ENCODE data around the gene BCAS3.

Gene BCAS3

DNA sequence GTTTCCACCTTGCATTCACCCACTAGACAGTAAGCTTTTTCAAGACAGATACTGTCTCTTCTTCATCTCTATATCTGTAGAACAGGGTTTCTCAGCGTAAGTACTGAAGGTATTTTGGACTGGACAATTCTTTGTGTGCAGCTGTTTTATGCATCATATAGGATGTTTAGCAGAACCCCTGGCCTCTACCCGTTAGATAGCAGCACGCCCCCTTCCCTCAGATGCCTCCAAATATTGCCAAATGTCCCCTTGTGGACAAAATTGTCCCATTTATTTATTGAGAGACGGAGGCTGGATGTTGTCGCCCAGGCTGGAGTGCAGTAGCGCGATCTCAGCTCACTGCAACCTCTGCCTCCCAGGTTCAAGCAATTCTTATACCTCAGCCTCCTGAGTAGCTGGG is 458.6 kb downstream of the BCAS3 start:
- no peak for TF ChIP-seq CREB1 (IDR thresholded peaks at IDR 0.05; ENCODE audit: low read depth)
- TF ChIP-seq RAD21 (IDR thresholded peaks at IDR 0.05; ENCODE audit: low read depth): no peak
- no peak for TF ChIP-seq NFIC (IDR thresholded peaks at IDR 0.05)
- TF ChIP-seq, protein P1, sequence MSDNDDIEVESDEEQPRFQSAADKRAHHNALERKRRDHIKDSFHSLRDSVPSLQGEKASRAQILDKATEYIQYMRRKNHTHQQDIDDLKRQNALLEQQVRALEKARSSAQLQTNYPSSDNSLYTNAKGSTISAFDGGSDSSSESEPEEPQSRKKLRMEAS (IDR thresholded peaks at IDR 0.05): no peak

DNA sequence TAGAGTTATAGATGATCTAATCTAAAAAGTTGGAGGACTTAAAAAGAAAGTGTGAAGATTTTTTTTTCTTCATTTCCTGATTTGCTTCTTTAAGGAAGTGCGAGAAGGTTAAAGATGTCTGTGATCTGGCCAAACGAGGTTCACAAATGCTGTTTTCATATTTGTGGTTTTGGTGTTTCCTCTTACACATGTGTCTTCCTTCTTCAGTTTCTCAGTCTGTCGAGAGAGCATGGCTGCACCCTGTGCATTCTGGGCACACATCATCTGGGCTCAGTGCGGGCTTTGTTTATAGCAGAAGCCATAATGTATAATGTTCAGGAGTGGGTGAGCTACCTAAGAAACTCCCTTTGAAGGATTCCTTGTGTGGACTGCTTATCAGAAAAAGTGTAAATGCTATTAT is 461.6 kb downstream of the BCAS3 start:
- TF ChIP-seq, protein P2, sequence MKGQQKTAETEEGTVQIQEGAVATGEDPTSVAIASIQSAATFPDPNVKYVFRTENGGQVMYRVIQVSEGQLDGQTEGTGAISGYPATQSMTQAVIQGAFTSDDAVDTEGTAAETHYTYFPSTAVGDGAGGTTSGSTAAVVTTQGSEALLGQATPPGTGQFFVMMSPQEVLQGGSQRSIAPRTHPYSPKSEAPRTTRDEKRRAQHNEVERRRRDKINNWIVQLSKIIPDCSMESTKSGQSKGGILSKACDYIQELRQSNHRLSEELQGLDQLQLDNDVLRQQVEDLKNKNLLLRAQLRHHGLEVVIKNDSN (IDR thresholded peaks at IDR 0.05): no peak
- TF ChIP-seq NFIC (IDR thresholded peaks at IDR 0.05) (no peak), EGR1 (IDR thresholded peaks at IDR 0.05) (no peak), TAF1 (IDR thresholded peaks at IDR 0.05; ENCODE audit: low read depth) (no peak), CREB1 (IDR thresholded peaks at IDR 0.05; ENCODE audit: low read depth) (no peak), TCF12 (IDR thresholded peaks at IDR 0.05; ENCODE audit: low read depth) (no peak), RAD21 (IDR thresholded peaks at IDR 0.05; ENCODE audit: low read depth) (no peak), ZBTB7A (IDR thresholded peaks at IDR 0.05; ENCODE audit: low read depth) (no peak), TEAD4 (IDR thresholded peaks at IDR 0.05) (no peak), CEBPB (IDR thresholded peaks at IDR 0.05) (no peak), FOXM1 (IDR thresholded peaks at IDR 0.05; ENCODE audit: borderline replicate concordance, low read depth) (no peak), YY1 (IDR thresholded peaks at IDR 0.05; ENCODE audit: low read depth) (no peak)
- TF ChIP-seq, protein P1 (IDR thresholded peaks at IDR 0.05): no peak
- TF ChIP-seq, protein P3, sequence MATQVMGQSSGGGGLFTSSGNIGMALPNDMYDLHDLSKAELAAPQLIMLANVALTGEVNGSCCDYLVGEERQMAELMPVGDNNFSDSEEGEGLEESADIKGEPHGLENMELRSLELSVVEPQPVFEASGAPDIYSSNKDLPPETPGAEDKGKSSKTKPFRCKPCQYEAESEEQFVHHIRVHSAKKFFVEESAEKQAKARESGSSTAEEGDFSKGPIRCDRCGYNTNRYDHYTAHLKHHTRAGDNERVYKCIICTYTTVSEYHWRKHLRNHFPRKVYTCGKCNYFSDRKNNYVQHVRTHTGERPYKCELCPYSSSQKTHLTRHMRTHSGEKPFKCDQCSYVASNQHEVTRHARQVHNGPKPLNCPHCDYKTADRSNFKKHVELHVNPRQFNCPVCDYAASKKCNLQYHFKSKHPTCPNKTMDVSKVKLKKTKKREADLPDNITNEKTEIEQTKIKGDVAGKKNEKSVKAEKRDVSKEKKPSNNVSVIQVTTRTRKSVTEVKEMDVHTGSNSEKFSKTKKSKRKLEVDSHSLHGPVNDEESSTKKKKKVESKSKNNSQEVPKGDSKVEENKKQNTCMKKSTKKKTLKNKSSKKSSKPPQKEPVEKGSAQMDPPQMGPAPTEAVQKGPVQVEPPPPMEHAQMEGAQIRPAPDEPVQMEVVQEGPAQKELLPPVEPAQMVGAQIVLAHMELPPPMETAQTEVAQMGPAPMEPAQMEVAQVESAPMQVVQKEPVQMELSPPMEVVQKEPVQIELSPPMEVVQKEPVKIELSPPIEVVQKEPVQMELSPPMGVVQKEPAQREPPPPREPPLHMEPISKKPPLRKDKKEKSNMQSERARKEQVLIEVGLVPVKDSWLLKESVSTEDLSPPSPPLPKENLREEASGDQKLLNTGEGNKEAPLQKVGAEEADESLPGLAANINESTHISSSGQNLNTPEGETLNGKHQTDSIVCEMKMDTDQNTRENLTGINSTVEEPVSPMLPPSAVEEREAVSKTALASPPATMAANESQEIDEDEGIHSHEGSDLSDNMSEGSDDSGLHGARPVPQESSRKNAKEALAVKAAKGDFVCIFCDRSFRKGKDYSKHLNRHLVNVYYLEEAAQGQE (IDR thresholded peaks at IDR 0.05; ENCODE audit: low read depth): no peak

DNA sequence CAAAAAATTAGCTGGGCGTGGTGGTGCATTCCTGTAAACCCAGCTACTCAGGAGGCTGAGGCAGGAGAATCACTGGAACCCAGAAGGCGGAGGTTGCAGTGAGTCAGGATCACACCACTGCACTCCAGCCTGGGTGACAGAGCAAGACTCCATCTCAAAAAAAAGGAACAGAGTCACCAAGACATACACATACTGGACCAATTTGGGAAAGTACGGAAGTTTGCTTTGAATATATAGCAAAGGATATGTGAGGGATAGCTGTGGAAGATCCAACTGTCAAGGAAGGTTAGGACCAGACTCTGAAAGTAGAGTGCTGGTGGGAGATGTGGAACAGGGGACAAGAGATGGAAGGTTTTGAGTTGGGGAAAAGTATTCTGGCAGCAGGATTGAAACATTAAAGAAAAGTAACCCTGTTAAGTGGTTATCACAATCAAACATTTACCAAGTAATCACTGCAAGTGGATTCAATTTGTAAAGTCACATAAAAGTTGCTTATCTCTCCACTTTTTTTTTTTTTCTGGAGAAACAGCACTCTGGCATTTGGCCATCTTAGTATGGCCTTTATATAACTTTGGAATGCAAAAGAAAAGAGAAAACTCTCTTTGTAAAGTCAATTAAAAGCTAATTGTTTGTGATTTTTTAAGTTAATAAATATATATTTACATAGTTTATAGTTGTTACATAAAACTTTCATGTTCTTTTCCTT is 462.6 kb downstream of the BCAS3 start:
- TF ChIP-seq RAD21 (IDR thresholded peaks at IDR 0.05; ENCODE audit: low read depth) (no peak), EGR1 (IDR thresholded peaks at IDR 0.05) (no peak), EP300 (IDR thresholded peaks at IDR 0.05; ENCODE audit: borderline replicate concordance) (no peak), TCF12 (IDR thresholded peaks at IDR 0.05; ENCODE audit: low read depth) (no peak), ZBTB7A (IDR thresholded peaks at IDR 0.05; ENCODE audit: low read depth) (no peak), YY1 (IDR thresholded peaks at IDR 0.05; ENCODE audit: low read depth) (no peak), CEBPB (IDR thresholded peaks at IDR 0.05) (no peak), NFIC (IDR thresholded peaks at IDR 0.05) (no peak), FOXM1 (IDR thresholded peaks at IDR 0.05; ENCODE audit: borderline replicate concordance, low read depth) (no peak), TAF1 (IDR thresholded peaks at IDR 0.05; ENCODE audit: low read depth) (no peak), CREB1 (IDR thresholded peaks at IDR 0.05; ENCODE audit: low read depth) (no peak), TEAD4 (IDR thresholded peaks at IDR 0.05) (no peak)
- TF ChIP-seq, protein P1 (IDR thresholded peaks at IDR 0.05): no peak
- TF ChIP-seq, protein P2 (IDR thresholded peaks at IDR 0.05): no peak
- TF ChIP-seq, protein P3 (IDR thresholded peaks at IDR 0.05; ENCODE audit: low read depth): no peak

DNA sequence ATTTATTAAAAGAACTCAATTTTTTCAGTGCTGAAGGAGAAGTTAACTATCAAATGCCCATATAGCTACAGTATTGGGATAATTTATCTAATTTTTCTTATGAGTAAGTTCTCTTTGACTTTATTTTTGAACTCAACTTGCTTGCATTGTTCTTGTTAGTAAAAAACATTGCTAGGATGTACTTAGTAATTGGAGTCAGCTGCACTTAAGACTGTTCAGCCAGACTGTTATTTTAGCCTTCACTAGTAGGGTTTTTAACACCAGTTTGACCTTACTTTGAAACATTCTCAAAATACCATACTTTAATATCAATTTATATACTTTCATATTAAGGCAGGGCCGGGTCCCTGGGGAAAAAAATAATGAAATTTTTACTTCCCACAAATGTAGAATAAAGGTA is 465.4 kb downstream of the BCAS3 start:
- TF ChIP-seq, protein P3 (IDR thresholded peaks at IDR 0.05; ENCODE audit: low read depth): no peak
- TF ChIP-seq FOXM1 (IDR thresholded peaks at IDR 0.05; ENCODE audit: borderline replicate concordance, low read depth): no peak
- no peak for TF ChIP-seq NFIC (IDR thresholded peaks at IDR 0.05)
- TF ChIP-seq CEBPB (IDR thresholded peaks at IDR 0.05): no peak
- no peak for TF ChIP-seq CREB1 (IDR thresholded peaks at IDR 0.05; ENCODE audit: low read depth)
- TF ChIP-seq TAF1 (IDR thresholded peaks at IDR 0.05; ENCODE audit: low read depth): no peak
- no peak for TF ChIP-seq TEAD4 (IDR thresholded peaks at IDR 0.05)
- TF ChIP-seq, protein P2 (IDR thresholded peaks at IDR 0.05): no peak
- TF ChIP-seq EGR1 (IDR thresholded peaks at IDR 0.05): no peak
- TF ChIP-seq YY1 (IDR thresholded peaks at IDR 0.05; ENCODE audit: low read depth): no peak
- no peak for TF ChIP-seq TCF12 (IDR thresholded peaks at IDR 0.05; ENCODE audit: low read depth)
- no peak for TF ChIP-seq ZBTB7A (IDR thresholded peaks at IDR 0.05; ENCODE audit: low read depth)
- no peak for TF ChIP-seq RAD21 (IDR thresholded peaks at IDR 0.05; ENCODE audit: low read depth)
- no peak for TF ChIP-seq EP300 (IDR thresholded peaks at IDR 0.05; ENCODE audit: borderline replicate concordance)
- TF ChIP-seq, protein P1 (IDR thresholded peaks at IDR 0.05): no peak

Measured in Ishikawa (cell line).